Measurements from ENCODE around the gene NEXN. TPM values are rescaled to one million over a fixed set of nuclear protein-coding genes. Genes with fewer than 3 reads are reported as not detected.

Gene NEXN
- total and polyA plus RNA-seq, 2 experiments from 2014 or later: 42.9 to 83.9 TPM

- no peak for DNase-seq (ENCODE audit: low read depth in 1 of 2, low spot score in 1 of 2)
- peaks cover 100% of the 10 kb centered on the region for H3K36me3 ChIP-seq
- no peak overlapping the region for H3K27ac ChIP-seq
- TF ChIP-seq CTCF (IDR thresholded peaks at IDR 0.05; ENCODE audit: low read depth, low read length): no peak
- no peak overlapping the region for H3K4me3 ChIP-seq
- no peaks in the 10 kb centered on the region for H3K4me1 ChIP-seq (ENCODE audit: low read depth)
- H3K27me3 ChIP-seq: no peaks in the 10 kb centered on the region
- no peaks in the 10 kb centered on the region for H3K9me3 ChIP-seq (ENCODE audit: low read depth)
Observed at GRCh38 chr1:77958850-77959249, 70.4 kb downstream of the NEXN start.

GRCh38 chr1:77961392-77961791 lies 73.0 kb downstream of the NEXN start:
- Histone ChIP-seq H3K27ac (peak overlapping the region; percentile 11), H3K27me3 (no peaks in the 10 kb centered on the region), H3K4me3 (no peak overlapping the region), H3K4me1 (ENCODE audit: low read depth) (no peaks in the 10 kb centered on the region), H3K36me3 (peaks cover 95% of the 10 kb centered on the region), H3K9me3 (ENCODE audit: low read depth) (no peaks in the 10 kb centered on the region)
- TF ChIP-seq CTCF (IDR thresholded peaks at IDR 0.05; ENCODE audit: low read depth, low read length): no peak
- DNase-seq (ENCODE audit: low read depth in 1 of 2, low spot score in 1 of 2): no peak

GRCh38 chr1:77966291-77966690 lies 77.9 kb downstream of the NEXN start:
- Histone ChIP-seq H3K27me3 (no peaks in the 10 kb centered on the region), H3K4me3 (no peak overlapping the region), H3K9me3 (ENCODE audit: low read depth) (no peaks in the 10 kb centered on the region), H3K36me3 (peaks cover 84% of the 10 kb centered on the region), H3K4me1 (ENCODE audit: low read depth) (peaks cover 5% of the 10 kb centered on the region), H3K27ac (no peak overlapping the region)
- DNase-seq (ENCODE audit: low read depth in 1 of 2, low spot score in 1 of 2): no peak
- TF ChIP-seq CTCF (IDR thresholded peaks at IDR 0.05; ENCODE audit: low read depth, low read length): no peak

GRCh38 chr1:77970192-77970591 lies 81.8 kb downstream of the NEXN start:
- H3K36me3 ChIP-seq: peaks cover 49% of the 10 kb centered on the region
- H3K4me1 ChIP-seq (ENCODE audit: low read depth): peaks cover 9% of the 10 kb centered on the region
- H3K27ac ChIP-seq: no peak overlapping the region
- no peak overlapping the region for H3K4me3 ChIP-seq
- TF ChIP-seq CTCF (IDR thresholded peaks at IDR 0.05; ENCODE audit: low read depth, low read length): no peak
- no peaks in the 10 kb centered on the region for H3K9me3 ChIP-seq (ENCODE audit: low read depth)
- DNase-seq (ENCODE audit: low read depth in 1 of 2, low spot score in 1 of 2): no peak
- no peaks in the 10 kb centered on the region for H3K27me3 ChIP-seq

GRCh38 chr1:77972080-77972479 lies 83.7 kb downstream of the NEXN start:
- peaks cover 36% of the 10 kb centered on the region for H3K36me3 ChIP-seq
- H3K4me3 ChIP-seq: no peak overlapping the region
- no peak overlapping the region for H3K27ac ChIP-seq
- H3K4me1 ChIP-seq (ENCODE audit: low read depth): peaks cover 25% of the 10 kb centered on the region
- no peaks in the 10 kb centered on the region for H3K9me3 ChIP-seq (ENCODE audit: low read depth)
- no peak for DNase-seq (ENCODE audit: low read depth in 1 of 2, low spot score in 1 of 2)
- no peaks in the 10 kb centered on the region for H3K27me3 ChIP-seq
- TF ChIP-seq CTCF (IDR thresholded peaks at IDR 0.05; ENCODE audit: low read depth, low read length): no peak

- DNase-seq (ENCODE audit: low read depth in 1 of 2, low spot score in 1 of 2): no peak
- no peaks in the 10 kb centered on the region for H3K27me3 ChIP-seq
- TF ChIP-seq CTCF (IDR thresholded peaks at IDR 0.05; ENCODE audit: low read depth, low read length): no peak
- peaks cover 6% of the 10 kb centered on the region for H3K36me3 ChIP-seq
- H3K9me3 ChIP-seq (ENCODE audit: low read depth): no peaks in the 10 kb centered on the region
- H3K4me1 ChIP-seq (ENCODE audit: low read depth): peaks cover 27% of the 10 kb centered on the region
- H3K27ac ChIP-seq: no peak overlapping the region
- H3K4me3 ChIP-seq: peak overlapping the region; percentile 83
Observed at GRCh38 chr1:77975386-77975785, 87.0 kb downstream of the NEXN start.

Measured in cardiac muscle cell (in vitro differentiated cells and primary cell).